HG02885 (cell line): ENCODE measurements around the gene TOPBP1.
"Not testable (repeated sequence)": the region's sequence is repeated elsewhere in the genome, so short reads cannot be mapped to it uniquely, and the experiment has no call there.

Experiments used
- ATAC-seq: cut with Tn5 transposase; IDR thresholded peaks from one replicate; pipeline ENCODE4 v1.9.1; 2021; ENCODE audit warnings: mild to moderate bottlenecking; ENCODE audit not compliant: unreplicated experiment, poor library complexity

TOPBP1 gene

DNA sequence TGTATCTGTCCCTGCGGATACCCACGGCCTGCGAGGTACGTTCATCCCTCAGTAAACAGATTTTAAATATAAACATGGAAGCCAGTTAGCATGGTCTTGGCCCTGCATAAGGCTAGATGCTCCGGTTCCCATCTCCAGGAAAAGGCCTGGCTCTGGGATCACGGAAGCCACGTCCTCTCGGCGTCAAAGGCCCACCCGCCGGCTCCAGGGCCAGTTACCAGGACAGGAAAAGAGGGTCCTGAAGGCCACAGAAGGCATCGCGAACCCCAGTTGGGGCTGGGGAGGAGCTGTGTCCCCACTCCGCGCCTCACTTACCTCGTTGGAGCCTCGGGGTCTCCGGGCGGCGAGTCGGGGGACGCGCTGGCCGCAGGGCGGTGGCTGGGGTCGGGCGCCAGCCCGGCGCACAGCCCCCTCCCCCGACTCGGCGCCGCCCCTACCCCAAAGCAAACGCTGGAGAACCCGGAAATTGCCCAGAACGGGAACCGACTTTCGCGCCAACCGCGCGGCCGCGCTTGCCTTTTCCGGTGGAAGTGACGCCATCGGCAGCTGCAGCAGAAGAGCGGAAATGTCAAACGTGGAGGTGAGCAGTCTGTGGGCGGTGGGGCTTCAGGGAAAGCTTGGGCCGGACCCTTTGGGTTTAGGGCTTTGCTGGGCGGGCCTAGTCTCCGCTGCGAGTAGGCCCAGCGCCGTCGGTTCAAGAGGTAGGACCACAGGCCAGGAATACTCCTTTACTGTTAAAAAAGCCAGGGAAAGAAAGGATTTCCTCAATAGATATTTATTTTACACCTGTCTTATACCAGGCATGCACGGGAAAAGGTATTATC lies at the start of gene TOPBP1:
TOPBP1 (minus strand) TSS at position 488 of the 824 bp plus-strand sequence. CDS start 814 bp downstream, outside the sequence.
- peak; percentile 90 for ATAC-seq

DNA sequence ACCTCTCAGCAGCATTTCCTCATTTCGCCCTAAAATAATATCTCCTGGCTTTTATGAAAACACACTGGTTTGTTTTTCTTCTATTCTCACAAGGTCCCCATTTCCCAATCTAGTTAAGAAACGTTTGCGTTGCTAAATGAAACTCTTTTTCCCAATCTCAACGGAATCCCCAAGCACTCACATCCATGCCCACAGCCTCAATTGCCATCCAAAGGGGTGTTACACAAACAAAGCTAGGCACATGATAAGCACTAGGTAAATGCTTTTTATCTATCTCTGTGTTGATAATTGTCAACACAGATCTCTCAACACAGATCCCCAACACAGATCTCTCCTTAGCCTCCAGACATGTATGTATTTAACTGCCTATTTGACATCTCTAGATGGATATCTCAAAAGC lies 49.3 kb upstream of the TOPBP1 start:
- no peak for ATAC-seq

DNA sequence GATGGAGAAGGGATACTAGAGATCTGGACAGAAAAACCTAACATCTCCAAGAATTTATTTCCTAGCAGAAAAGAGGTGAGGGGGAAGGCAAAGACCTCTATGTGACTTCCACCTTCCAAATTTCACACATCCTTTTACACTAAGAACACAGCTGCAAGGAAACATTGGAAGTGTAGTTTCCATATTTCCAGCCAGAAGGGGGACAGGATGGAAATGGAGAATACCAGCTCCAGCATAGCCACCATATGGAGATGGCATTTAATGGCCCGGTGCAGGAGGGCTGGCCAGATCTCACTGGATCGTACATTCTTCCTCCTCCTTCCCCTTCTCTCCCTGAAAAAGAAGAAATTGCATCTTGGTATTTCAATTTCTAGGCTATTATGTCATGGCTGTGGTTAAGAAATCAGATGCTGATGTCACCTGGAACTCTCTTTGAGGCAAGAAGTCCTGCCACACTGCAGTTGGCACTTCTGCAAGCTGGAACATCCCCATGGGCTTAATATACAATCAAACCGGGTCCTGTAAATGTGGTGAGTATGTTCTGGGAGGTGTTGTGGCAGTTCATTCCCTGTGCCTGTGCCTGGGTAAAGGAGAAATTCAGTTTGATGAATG lies 47.5 kb upstream of the TOPBP1 start:
- ATAC-seq, result no peak

DNA sequence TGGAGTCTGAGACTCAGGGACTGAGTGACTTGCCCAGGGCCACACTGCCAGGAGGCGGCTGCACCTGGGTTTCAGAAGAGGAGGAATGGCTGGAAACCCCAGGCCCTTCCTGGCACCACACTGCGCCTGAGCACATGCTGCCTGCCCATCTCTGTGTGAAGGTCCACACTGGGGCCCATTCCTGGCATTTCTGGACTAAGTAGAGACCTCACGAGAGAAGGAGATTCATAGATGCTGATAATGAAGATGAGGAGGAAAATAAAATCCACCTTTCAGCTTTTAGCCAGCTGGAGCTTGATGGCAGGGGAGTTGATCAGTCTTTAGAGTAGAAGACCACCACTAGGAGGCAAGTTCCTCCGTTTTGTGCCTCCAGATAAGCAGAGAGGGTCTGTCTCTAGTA lies 44.3 kb upstream of the TOPBP1 start:
- ATAC-seq, result no peak

DNA sequence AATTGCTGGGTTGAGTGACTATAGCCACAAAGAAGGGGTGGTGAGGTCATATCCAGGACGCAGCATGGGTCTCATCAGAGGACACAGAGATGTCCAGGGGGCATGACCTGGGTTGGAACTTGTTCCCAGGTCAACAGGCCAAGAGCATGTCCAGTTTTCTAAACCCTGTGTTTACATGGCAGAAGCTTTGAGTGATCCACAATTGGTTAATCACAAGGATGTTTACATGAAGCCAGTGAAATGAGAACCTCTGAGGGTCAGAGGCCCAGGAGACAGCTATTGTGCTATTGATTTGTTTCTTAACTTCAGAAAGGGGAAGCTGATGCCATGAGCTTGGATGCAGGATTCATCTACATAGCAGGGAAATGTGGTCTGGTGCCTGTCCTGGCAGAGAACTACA lies 42.2 kb upstream of the TOPBP1 start:
- ATAC-seq, result no peak

DNA sequence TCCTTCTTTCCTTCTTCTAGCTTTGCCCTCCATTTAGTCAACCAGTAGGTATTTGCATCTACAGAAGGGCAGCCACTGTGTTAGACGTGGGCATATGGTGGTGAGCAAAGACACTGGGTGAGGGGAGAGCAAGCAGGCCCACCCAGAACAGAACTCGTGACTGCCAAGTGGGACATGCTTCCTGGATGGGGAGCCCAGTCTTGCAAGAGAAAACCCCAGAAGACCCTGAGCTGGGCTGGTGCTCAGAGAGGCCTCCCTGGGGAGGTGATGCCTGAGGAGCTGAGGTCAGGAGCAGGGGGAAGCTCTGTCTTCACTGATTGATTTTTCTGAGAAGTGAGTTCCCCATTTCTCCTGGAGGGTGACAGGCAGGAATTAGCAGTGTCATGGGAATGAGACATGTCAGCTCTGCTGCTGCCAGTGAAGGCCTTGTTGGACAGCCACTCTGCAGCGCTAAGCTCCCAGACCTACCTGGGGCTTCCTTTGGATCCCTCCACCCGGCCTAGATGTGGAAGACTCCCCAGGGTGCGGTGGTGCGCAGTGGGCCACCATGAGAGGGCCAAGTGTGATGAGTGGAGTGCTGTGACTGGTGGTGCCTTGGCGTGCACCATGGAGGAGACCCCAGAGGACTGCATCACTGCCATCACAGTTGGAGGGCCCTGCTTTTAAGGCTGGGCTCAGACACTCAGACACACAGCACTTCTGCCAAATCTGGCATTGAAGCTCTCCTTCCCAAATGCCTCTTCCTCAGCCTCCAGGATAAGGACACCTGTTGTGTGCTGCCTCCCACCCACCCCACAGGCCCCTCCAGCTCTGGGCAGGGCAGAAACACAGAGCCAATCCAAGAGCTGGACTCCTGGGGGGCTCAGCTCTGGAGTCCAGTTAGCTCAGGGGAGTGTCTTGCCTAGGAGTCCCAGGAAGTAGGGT lies 40.0 kb upstream of the TOPBP1 start:
- ATAC-seq, result no peak

DNA sequence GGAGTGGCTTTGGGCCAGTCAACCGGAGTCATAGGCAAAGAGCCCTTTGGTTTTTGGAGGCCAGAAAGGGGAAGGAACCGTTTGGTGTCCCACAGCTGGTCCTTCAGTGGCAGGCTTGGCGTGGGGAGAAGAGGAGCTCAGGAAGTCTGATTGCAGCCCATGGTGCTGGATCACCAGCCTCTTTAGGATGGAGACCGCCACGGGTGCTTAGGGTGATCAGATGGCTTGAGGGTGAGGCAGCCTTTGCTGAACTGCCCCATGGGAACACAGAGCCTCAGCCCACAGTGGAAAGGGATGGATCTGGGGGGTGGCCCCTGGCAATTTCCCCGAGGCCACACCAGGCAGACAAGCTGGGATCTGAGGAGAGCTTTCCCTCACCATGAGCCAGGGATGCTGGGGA lies 38.6 kb upstream of the TOPBP1 start:
- no peak for ATAC-seq

DNA sequence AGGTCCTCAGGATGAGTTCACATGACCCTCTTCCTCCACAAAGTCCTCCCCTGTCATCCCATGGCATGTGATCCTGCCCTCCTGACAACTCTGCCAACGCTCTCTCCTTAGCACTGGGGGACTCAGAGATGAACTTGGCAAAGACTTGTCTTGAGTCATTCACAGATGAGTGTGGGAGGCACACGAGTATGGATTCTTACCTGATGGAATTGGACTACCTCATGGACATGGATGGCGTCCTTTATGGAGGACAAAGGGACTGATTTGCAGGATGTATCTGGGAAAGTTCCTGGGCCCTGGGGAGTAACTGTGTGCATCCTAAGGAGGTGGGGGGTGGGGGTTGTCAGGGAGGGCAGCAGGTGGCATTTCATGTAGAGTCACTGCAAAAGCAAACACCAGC lies 38.2 kb upstream of the TOPBP1 start:
- ATAC-seq, result no peak

DNA sequence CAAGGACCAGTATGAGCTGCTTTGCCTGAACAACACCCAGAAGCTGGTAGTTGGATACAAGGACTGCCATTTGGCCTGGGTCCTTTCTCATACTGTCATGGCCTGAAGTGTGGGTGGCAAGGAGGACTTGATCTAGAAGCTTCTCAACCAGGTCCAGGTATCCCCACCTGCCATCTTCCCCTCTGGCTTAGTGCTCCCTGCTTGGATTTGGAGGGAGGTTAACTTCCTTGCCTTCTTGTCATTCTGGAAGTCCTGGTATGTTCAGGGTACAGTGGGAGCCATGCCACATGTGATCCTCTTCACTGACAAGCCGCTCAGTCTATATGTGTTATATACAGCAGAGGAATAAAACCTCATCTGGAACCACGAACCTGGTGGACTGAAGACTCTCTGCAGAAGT lies 37.7 kb upstream of the TOPBP1 start:
- no peak for ATAC-seq

DNA sequence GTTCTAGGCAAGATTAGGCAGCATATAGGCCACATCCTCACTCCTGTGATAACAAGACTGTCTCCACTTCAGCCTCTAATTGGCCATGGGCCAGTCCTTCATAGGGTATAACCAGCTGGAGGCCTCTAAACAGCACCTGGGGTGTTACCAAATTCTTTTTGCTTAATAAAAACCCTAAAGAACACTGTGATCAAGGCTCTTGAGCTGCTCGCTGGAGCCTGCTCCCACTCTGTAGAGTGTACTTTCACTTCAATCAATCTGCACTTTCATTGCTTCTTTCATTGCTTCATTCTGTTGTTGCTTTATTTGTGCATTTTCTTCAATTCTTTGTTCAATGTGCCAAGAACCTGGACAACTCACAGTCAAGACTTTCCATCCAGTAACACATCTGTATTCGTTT lies 36.2 kb upstream of the TOPBP1 start:
- ATAC-seq, result no peak

DNA sequence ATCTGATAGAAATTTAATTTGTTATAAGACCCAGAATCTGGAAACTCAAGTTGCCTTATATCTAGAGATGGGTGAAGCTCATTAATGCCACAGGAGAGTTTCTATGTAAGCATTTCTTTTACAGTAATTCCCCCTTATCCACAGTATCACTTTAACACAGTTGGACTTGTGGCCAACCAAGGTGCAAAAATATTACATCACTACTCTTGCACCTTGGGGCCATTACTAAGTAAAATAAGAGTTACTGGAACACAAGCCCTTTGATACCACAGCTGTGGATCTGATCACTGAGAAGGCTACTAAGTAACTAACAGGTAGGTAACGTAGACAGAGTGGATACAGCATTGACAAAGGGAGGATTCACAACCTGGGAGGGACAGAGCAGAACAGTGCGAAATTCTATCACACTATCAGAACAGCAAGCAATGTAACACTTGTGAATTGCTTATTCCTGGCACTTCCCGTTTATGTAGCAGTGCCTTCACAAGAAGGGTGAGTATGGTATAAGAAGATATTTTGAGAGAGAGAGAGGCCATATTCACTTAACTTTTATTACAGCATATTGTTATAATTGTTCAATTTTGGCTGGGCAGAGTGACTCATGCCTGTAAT lies 33.9 kb upstream of the TOPBP1 start:
- no peak for ATAC-seq

DNA sequence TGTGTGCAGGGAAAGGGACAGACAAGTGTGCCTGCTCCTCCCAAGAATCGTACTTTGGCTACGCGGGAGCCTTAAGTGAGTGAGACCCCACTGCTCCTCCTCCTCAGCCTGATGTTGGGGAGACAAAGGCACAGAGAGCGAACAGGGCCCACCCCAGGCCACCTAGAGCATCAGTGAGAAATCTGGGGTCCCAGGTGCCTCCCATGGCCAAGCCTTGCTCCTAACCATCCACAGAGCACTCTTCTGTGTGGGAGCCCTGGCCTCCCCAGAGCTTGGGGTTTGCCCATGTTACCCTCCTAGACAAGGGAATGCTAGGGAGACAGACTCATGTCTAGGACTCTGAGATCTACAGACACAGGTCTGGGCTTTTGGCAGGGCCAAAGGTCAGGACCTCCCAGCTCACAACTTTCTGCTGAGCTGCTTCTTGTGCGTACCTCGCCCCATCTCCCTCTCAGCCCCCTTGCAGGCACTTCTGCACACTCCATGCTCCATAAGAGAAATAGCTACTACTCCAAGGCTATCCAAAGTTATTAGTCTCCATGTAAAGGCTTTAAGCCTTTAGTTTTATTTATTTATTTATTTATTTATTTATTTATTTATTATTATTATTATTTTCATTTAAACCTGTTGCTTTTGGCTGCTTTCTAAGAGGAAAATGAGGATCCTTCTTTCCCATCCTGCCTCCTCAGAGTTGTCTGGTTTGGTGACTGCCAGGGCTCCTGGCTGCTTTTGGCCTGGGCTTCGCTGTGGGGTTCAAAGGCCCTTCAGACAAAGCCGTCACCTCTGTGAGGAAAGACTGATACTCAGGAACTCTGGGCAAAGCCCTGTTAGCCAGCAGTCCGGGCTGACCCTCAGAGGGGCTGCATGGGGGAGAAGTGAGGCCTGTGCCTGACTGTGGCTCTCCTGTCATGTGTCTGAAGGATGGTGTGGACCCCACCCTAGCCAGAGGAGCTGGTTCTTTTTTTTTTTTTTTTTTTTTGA lies 32.8 kb upstream of the TOPBP1 start:
- no peak for ATAC-seq

DNA sequence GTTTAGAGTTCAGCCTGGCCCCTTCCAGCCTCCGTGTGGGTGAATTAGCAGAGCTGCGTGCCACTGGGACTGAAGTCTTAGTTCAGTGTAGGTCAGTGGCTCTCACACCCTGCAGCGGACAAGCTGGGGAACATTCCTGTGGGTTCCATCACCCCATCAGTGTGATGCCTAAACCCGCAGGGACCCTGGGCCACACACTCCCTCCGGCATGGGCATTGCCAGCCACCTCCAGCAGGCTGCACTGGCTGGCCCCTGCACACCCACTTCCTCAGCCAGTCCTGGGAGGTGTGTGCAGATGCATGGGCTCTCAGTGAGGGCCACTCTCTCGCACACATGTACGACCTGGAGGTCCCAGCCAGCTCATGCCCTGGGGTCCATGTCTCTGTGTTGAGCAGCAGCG lies 32.1 kb upstream of the TOPBP1 start:
- ATAC-seq, result no peak

DNA sequence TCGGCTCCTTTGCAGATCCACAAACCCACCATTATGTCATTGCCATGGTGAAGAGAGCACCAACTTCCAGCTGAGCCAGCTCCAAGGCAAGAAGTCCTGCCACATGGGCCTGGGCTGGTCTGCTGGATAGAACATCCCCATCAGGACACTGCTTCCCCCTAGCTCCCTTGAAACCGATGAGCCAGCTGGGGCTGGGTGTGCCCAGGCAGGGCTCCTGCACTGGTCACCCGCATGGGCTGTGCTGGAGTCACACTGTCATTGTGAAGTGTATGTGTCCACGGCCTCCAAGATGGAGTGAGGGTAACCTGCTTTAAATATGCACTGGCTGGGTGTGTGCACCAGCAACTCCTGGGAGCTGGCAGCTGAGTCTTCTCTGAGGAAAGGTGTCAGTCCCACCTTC lies 31.0 kb upstream of the TOPBP1 start:
- no peak for ATAC-seq

DNA sequence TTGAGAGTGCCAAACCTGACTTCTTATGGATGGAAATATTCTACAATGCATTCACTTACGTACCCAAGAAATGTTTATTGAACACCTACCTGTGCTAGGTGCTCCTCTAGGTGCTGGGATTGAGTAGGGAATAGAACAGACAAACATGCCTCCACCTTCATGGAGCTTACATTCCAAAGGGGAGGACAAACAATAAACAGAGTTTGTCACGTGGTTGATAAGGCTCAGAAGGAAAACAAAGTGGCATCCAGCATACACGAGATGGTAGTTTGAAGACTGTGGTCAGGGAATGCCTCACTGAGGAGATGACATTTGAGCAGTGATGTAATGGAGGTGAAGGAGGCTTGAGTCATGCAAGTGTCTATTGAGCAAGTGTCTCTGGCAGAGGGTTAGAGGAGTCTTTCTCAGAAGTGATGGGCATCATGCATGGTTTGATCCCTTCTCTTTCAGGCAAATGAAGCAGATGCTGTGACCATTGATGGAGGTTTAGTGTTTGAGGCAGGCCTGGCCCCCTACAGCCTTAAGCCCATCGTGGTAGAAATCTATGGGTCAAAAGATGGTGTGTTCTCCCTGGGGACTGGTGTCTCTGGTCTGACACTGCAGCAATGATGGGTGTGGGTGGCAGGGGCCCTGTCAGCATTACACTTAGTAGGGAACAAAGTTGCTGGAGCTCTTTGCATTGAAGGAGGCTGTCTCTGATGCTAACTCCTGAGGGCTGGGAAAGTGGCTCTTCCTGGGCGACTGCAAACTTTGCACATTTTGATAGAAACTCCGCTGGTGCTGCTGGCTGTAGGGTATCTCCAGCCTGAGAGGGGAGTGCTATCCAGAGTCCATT lies 29.7 kb upstream of the TOPBP1 start:
- no peak for ATAC-seq

DNA sequence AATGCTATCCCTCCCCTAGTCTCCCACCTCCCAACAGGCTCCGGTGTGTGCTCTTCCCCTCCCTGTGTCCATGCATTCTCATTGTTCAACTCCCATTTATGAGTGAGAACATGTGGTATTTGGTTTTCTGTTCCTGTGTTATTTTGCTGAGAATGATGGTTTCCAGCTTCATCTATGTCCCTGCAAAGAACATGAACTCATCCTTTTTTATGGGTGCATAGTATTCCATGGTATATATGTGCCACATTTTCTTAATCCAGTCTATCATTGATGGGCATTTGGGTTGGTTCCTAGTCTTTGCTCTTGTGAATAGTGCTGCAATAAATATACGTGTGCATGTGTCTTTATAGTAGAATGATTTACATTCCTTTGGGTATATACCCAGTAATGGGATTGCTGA lies 16.3 kb upstream of the TOPBP1 start:
- not testable (repeated sequence) for ATAC-seq

DNA sequence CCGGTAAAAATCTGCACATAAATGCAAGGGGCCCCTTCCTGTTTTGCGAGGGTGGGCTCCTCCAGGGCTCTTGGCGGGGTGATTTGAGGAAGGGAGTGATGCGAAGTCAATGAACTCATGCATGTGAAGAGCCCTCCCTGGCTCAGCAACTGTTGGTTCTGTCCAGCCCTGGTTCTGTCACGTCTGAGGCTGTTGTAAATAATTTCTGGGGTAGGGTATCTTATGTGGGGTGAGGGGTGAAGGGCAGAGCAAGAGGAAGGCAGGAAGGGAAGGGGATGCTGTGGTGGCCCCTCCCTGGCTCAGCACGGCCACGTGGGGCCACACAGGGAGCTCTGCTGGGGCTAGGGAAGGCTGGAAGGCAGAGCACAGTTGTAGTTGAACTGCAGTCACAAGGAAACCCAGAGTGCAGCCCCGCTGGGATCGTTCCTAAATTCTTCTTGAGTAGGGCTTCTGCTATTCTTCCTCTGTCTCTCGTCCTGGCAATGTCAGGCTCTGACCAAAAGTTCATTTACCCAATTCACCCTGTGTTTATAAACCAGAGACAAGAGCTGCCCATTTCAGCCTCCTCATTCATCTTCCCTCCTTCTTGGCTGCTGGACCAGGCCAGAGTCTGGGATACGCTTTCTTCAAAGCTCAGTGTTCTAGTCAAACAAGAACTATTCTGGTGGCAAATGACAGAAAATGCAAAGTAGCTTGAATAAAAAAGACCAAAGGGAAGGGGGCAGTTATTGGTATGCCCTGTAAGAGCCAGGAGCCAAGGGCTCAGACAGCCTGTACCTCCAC lies 14.8 kb upstream of the TOPBP1 start:
- ATAC-seq, result no peak
